ENCODE measurements around the gene CDKN2B-AS1. TPM values are rescaled to one million over a fixed set of nuclear protein-coding genes. Genes with fewer than 3 reads are reported as not detected.

CDKN2B-AS1 gene
- polyA plus RNA-seq, 3 donors, result 0.08 TPM; not detected in 2

DNA sequence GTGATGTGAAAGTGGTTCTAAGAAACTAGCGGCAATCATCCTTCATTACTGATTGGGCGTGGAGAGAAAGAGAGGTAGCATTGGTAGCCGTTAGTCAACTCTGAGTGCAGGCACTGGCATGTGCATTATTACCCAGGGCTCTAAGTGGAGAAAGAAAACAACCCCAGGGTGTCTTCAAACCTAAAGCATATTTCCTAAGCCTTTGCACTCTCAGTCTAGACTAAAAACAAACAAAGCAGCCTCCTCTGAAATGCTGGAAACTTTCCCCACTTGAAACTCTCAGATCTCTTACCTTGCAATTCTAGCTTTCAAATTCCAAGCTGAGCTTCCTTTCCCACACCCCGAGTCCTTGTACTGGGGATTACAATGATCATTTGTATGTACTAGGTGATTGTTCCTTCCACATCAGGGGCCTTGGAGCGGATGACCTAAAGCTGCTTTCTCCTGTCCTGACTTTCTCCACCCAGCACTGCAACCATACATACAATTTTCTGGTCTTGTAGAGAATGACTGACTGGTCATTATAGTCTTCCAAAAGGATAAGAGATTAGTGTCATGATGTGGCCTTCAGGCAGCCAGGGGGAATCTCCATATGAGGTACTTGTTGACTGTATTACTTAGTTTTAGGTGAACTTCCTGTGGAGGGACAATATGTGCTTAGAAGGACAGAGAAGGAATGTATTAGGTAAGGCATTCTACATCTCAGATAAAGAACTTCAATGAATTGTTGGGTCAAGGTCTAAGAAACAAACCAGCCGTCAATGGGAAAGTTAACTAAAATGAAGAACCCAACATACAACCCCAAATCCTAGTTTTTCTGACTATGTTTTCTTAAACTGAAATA is 112.8 kb downstream of the CDKN2B-AS1 start:
- DNase-seq (ENCODE audit: extremely low read depth in 1 of 11, low read depth in 9 of 11, low spot score in 4 of 11), result no peak

DNA sequence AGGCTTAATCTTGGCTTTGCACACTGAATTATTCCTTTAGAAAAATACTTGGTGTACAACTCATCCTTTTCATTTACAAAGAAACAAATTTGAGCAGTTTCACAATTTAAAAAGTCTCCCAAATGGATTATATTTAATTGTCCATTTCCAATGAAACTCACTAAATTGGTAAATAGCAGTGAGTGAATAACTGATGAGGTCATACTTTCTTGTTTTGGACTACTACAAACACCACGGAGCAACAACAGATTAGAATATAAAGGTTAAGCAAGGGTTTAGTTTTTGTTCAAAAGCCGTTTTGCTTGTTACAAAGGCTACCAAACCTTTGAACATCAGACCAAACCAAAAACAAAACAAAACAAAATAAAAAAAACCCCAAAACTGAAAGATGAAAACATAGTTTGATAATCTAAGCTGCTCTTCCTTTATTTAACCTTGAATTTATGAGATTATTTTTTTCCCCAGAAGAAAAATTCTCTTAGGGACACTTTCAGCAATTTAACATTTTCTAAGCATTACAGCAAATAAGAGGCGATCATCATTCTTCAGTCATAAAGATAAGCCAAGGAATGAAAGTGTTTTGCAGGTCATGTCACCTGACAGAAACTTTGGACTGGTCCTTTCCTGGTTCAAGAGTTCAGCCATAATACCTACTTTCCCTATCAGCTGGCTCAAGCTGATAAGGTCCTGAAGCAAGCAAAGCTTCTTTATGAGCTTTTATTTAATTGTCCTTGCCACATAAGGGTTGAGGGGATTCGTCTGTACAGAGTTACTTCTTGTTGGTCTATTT is 114.2 kb downstream of the CDKN2B-AS1 start:
- no peak for DNase-seq (ENCODE audit: extremely low read depth in 1 of 11, low read depth in 9 of 11, low spot score in 4 of 11)

DNA sequence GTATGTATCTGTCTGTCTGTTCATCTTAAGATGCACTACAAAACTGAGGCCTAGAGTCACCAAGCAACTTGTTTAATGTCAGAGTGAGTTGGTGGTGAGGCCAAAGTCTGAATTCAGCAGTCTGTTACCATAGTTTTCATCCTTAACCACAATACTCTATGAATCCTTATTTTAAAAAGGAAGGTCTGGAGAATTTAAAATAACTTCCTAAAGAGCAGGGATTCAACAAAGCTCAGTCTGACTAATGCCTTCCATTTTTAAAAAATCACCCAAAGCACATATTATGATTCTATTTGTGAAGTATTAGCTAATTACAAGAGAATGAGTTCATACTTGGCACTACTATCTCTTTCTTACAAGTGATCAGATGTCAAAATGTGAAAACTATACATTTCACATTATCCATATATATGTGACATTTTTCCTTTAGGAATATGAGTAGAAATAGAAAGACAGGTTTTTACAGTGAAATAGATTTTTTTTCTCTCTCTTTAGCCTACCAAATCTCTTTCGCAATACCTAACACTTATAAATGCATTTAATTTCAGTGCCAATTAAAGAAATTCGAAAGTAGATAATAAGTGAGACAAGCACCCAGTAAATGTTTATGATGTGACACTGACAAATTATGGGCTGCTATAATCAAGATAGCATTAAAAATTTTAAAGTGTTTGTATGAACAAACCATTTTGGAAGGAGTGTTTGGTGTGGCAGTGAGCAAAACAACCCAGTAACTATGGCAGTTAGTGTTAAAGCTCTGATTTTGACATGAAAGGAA is 116.8 kb downstream of the CDKN2B-AS1 start:
- no peak for DNase-seq (ENCODE audit: extremely low read depth in 1 of 11, low read depth in 9 of 11, low spot score in 4 of 11)

- no peak for DNase-seq (ENCODE audit: extremely low read depth in 1 of 11, low read depth in 9 of 11, low spot score in 4 of 11)
These were observed 117.3 kb downstream of the CDKN2B-AS1 start for GRCh38 chr9:22111954-22112247.

DNA sequence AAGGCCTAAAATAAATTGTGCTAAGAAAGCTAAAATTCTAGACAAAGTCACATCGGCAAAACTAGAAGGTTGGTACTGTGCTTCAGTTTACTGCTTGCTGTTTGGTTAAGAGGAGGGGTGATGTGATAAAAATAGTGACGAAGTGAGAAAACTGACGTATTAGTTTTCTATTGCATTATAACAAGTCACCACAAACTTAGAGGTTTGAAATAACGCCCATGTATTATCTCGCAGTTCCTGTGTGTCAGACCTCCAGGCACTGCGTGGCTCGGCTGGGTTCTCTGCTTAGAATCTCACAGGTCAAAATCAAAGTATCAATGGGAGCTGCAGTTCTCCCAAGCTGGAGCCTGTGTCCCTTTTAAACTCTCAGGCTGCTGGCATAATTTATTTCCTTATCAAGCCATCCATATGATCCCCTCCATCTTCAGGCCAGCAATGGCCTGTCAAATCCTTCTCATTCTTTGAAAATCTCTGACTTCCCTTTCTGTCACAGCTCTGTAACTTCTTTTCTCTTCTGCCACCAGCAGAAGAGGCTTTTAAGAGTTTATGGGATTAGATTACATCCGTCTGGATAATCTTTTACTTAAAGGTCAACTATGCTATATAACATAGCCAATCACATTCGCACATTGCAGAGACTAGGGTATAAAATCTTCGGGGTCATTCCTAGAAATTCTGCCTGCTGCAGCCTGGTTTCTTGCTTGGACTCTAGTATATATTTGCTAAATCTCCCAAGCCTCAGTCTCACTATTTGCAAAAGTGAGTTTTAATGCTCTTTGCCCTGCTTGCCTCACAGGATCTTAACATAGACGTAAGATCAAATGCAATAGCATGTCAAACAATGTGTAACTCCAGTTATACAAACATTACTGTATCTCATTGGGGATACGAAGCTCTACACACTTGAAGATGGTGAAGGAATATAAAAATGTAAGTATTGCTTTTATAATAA is 118.6 kb downstream of the CDKN2B-AS1 start:
- DNase-seq (ENCODE audit: extremely low read depth in 1 of 11, low read depth in 9 of 11, low spot score in 4 of 11), result no peak

DNA sequence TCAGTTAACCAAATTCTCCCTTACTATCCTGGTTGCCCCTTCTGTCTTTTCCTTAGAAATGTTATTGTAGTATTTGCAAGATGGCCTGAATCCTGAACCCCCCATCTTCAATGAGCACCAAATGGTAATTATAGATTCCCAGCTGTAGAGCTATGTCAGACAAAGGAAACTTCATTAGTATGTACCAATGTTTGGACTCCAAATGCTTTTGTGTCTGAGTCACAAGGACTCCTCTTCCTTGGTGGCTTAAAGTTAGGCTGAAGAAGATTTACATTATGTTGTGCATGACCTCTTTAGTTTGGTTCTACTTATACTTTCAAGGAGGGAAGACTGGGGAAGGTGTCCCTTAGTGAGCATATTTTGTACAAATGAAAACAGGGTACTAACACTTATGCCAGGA is 120.4 kb downstream of the CDKN2B-AS1 start:
- no peak for DNase-seq (ENCODE audit: extremely low read depth in 1 of 11, low read depth in 9 of 11, low spot score in 4 of 11)

- DNase-seq (ENCODE audit: extremely low read depth in 1 of 11, low read depth in 9 of 11, low spot score in 4 of 11), result no peak
These were observed 122.2 kb downstream of the CDKN2B-AS1 start for GRCh38 chr9:22116758-22117157.

GRCh38 chr9:22117511-22118384 is 123.2 kb downstream of the CDKN2B-AS1 start:
- no peak for DNase-seq (ENCODE audit: extremely low read depth in 1 of 11, low read depth in 9 of 11, low spot score in 4 of 11)

- no peak for DNase-seq (ENCODE audit: extremely low read depth in 1 of 11, low read depth in 9 of 11, low spot score in 4 of 11)
These were observed 124.4 kb downstream of the CDKN2B-AS1 start for GRCh38 chr9:22118810-22119521.

GRCh38 chr9:22119522-22120158 is 125.0 kb downstream of the CDKN2B-AS1 start:
- DNase-seq (ENCODE audit: extremely low read depth in 1 of 11, low read depth in 9 of 11, low spot score in 4 of 11), result no peak

GRCh38 chr9:22120159-22120549 is 125.6 kb downstream of the CDKN2B-AS1 start:
- no peak for DNase-seq (ENCODE audit: extremely low read depth in 1 of 11, low read depth in 9 of 11, low spot score in 4 of 11)

GRCh38 chr9:22120595-22120994 is 126.0 kb downstream of the CDKN2B-AS1 start:
- no peak for DNase-seq (ENCODE audit: extremely low read depth in 1 of 11, low read depth in 9 of 11, low spot score in 4 of 11)

DNA sequence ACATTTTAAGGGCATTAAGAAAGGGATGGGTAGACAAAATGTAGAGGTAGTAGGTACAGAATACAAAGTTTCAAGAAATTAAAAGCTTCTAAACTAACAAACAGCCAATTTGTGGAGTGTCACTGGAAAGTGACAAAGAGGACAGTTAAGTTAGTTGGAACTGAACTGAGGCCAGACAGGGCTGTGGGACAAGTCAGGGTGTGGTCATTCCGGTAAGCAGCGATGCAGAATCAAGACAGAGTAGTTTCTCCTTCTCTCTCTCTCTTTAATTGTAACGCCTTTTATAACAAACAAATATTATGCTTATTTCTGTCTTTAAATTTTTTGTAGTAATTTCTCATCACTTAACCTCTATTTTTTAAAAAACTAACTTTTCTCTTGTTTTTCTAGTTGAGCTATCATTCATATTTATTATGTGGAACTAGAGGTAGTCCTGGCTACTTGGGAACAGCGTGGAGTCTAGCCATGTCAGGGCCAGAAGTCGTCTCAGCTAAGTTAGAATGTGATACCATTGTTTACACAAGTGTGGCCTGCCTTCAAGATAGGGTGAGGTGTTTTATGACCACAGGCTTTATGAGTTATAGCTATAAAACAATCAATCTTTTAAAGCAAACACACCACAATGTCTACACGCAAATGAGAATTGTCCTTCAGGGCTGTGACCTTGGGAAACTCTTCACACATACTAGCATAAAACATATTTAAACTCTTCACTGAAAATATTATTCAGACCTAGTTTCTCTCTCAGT is 129.8 kb downstream of the CDKN2B-AS1 start:
- no peak for DNase-seq (ENCODE audit: extremely low read depth in 1 of 11, low read depth in 9 of 11, low spot score in 4 of 11)

- no peak for DNase-seq (ENCODE audit: extremely low read depth in 1 of 11, low read depth in 9 of 11, low spot score in 4 of 11)
These were observed 134.5 kb downstream of the CDKN2B-AS1 start for GRCh38 chr9:22129133-22129532.

DNA sequence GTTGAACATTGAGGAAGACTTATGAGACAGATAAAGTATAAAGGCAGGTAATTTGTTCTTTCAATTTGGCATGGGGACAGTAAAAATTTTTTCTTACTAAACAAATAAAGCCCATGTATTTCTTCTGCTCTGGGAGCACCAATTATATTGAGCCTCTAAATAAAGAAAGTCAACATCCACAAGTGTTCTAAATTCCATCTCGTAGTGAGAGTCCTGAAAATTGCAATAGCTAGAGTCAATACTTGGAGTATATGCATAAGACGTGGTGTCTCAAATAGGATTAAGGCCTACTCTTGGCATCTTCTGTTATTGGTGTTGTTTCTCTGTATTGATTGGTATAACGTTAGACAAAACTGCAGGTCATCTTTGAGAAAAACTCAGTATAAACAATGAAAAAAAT is 135.0 kb downstream of the CDKN2B-AS1 start:
- DNase-seq (ENCODE audit: extremely low read depth in 1 of 11, low read depth in 9 of 11, low spot score in 4 of 11), result no peak

GRCh38 chr9:22131817-22132216 is 137.2 kb downstream of the CDKN2B-AS1 start:
- DNase-seq (ENCODE audit: extremely low read depth in 1 of 11, low read depth in 9 of 11, low spot score in 4 of 11), result no peak
